GM21723 (cell line): ENCODE measurements around the gene PIR.
A peak's percentile ranks its signal among the peaks of the same experiment; 100 is the strongest.

Experiments
- ATAC-seq: cut with Tn5 transposase; IDR thresholded peaks from one replicate; pipeline ENCODE4 v1.9.1; 2021; ENCODE audit warnings: mild to moderate bottlenecking, moderate library complexity; ENCODE audit not compliant: unreplicated experiment

The PIR gene

DNA sequence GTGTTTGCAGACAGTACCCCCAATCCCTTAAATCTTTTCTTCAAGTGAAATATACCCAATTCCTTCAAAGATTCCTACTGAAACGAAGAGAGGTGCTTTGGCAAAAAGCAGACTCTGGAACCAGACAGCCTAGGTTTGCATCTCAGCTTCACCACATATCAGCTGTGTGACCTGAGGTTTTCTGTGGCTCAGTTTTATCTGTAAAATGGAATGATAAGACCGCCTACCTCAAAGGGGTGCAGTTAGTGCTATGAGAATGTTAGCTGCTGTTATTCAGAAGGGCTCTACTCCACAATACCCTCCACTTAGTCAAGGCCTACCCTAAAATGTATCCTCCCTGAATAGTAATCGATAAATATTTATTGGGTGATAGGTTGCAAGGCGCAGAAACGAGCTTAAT, 664 bp downstream of the PIR start:
- no peak for ATAC-seq

- ATAC-seq: no peak
Measured at GRCh38 chrX:15483891-15484290, 9.2 kb downstream of the PIR start.

DNA sequence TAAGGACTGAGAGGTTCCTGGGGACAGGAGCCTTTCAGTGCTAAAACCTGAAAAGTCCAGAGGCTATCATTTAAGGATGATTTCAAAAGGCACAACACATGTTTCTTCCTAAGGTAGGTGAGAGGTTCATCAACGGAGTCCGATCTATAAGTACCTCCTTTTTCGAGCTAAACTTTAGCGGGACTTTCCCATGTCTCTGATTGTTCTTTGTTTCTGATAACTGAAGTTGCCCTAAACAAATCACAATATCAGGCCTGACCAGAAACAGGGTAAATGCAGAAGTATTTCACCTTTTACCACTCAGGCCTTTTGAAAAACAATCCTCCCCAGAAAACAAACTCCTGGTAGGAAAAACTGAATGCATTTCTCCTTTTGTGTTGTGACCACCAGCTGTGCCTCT, 17.6 kb downstream of the PIR start:
- ATAC-seq: no peak

- no peak for ATAC-seq
Measured at GRCh38 chrX:15475021-15475420, 18.1 kb downstream of the PIR start.

GRCh38 chrX:15474028-15474427, 19.1 kb downstream of the PIR start:
- no peak for ATAC-seq

- ATAC-seq: no peak
Measured at GRCh38 chrX:15472531-15472930, 20.6 kb downstream of the PIR start.

- ATAC-seq: peak; percentile 74
Measured at GRCh38 chrX:15471028-15471427, 22.1 kb downstream of the PIR start.

DNA sequence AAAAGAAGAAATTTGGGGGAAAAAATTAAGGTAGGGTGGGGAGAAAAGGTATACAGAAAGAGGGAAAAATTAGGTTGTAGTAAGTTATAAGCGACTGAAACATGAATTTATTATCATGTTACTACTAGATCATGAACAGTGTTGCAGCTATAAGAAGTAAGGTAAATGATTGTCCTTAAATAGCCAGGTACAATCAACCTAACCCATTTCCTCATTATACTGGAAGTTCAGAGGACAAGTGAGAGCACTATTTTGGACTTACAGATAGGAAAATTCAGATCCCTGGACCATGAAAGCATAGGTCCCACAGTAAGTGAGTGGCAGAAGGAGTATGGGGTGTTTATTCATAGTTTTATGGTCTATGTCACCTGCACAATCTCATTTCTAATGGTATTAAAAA, 23.5 kb downstream of the PIR start:
- ATAC-seq: no peak

DNA sequence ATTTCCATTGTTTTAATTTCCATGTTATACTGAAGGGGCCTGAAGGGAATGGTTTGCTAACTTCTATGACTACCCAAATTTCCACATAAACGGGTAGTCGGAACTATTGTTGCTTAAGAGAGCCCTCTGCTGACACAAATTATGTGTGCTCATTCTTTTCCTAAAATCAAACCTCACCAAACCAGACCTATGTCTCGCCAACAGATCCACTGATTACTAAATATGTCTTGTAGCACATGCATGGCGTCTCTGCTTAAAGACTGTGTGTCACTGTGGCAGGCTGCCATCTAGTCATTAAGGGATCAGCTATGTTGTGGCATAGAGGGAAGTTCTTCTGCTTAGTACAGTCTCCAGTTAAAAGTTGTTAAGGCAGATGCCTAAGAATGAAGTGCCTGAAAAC, 25.1 kb downstream of the PIR start:
- no peak for ATAC-seq

DNA sequence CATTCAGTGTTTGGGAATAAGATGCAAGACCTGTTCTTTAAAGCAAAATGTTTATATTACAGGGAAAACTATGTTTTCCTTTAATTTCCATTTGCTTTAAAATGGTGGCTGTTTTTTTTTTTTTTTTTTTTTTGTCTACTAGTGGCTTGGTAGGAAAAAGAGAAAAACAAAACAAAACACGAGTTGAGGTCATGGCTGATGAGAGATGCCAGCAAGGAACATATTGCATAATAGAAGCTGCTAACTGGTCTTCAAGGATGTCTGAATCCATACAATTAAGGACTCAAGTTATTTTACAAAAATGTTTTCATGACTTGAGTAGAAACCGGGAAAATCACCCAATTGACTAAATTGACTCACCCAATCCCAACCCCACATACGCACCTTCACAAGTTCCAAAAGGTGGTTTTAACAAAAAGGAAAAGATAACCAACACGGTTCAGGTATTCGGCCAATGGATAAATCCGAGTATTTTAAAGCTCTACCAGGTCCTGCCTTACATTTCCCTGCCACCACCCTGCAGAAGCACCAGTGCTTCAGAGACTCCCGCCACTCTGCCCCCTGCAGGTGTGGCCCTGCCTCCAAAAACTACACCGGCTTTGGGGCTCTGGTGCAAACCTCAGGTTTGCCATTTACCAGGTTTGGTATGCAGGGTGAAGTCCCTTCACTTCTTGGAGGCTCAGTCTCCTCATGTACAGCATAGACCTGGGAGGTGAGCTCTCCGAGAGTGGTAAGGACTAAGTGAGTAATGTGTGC, 27.1 kb downstream of the PIR start:
- ATAC-seq: no peak

- peak; percentile 75 for ATAC-seq
Measured at GRCh38 chrX:15465347-15465746, 27.8 kb downstream of the PIR start.

- ATAC-seq: no peak
Measured at GRCh38 chrX:15464704-15465103, 28.4 kb downstream of the PIR start.

DNA sequence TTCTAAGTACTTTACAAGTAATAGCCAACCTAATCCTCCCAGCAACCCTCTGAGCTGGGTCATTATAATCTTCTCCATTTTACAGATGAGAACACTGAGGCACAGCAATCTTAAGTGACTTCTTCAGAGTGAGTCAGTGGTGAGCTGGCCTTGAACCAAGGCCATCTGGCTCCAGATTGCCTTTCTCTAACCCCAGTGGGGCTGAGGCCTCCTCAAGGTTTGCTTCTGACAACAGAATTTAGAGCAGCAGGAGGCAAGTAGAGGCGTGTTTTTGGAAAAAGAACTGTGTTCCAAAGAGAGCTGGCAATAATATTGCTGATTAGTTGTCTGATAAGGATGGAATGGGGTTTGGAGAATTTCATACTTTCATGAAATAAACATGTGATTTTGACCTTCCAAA, 41.2 kb downstream of the PIR start:
- ATAC-seq: no peak

DNA sequence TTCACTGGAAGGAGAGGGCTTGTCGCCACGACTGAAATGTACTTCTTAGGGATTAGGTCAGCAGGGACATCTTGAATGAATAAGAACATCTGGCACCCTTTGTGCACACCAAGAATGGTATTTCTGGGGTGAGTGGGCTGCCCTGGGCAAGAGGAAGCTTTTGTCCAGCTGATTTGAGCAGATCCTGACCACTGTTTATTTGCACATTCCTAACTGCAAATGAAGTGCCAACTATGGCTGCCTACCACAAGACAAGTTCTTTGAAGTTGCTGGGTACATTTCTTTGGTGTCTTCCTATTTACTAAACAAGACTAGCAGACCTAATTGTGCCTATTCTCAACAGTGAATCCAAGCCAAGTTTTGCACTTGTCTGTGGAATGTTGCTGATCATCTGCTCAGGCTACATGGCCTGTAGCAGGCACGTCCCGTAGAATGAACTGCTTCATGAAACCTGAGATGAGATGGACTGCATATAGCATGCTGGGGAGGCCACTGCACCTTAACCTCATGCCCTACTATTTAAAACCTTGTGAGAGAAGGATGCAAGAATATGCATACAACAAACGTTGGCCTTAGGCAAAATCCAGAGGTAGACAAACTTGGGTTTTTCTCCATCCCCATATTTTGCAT, 45.0 kb downstream of the PIR start:
- no peak for ATAC-seq

GRCh38 chrX:15441464-15441863, 51.7 kb downstream of the PIR start:
- no peak for ATAC-seq

- ATAC-seq: peak; percentile 92
Measured at GRCh38 chrX:15438332-15438731, 54.8 kb downstream of the PIR start.

- ATAC-seq: no peak
Measured at GRCh38 chrX:15437724-15438123, 55.4 kb downstream of the PIR start.

- ATAC-seq: no peak
Measured at GRCh38 chrX:15435836-15436619, 57.1 kb downstream of the PIR start.

- no peak for ATAC-seq
Measured at GRCh38 chrX:15434205-15434604, 58.9 kb downstream of the PIR start.

GRCh38 chrX:15430584-15430983, 62.5 kb downstream of the PIR start:
- ATAC-seq: no peak

DNA sequence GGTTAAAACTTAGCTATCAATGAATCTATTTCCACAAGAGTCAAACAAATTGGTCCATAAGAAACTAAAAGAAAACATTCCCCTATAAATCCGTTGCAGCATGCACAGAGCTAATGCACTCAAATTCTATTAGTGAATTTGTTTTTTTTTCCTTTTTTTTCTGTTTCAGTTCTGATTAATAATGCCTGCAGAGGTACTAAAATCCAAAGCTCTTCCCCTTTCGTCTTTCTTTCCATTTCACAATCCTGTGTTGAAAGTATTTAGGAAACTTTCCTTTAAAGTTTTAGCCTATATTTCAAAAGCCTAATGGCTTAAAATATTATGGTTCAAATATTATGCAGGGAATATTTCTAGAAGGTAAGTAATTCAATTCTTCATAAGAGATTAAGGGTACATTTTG, 63.1 kb downstream of the PIR start:
- ATAC-seq: no peak

- no peak for ATAC-seq
Measured at GRCh38 chrX:15425024-15425423, 68.1 kb downstream of the PIR start.
